Natural killer cell (primary cell): ENCODE data around the gene MBP. TPM values are rescaled to one million over a fixed set of nuclear protein-coding genes. Genes with fewer than 3 reads are reported as not detected.

Experiments used
- ATAC-seq, 3 donors: fragments of 150-1000 bp in 2 of 3; fragments of 200-7000 bp in 1 of 3; cut with Tn5 transposase; 1 replicate in 1 of 3; 2 replicates in 2 of 3; pipeline ENCODE4 v1.10.0; 2021; ENCODE audit warnings: mild to moderate bottlenecking in 2 of 3, moderate library complexity in 2 of 3
- DNase-seq, 2 donors: peaks; one replicate each; pipeline versions ENCODE4 v3.0.0 to v3.0.0-alpha.2; 2013 to 2021; ENCODE audit warnings: mixed read lengths in 1 of 2
- H3K27ac ChIP-seq: one replicate; pipeline ENCODE4 v1.5.1; 2013; ENCODE audit warnings: mild to moderate bottlenecking, low read length
- H3K27me3 ChIP-seq: one replicate; pipeline ENCODE4 v1.6.1; 2013; ENCODE audit warnings: low read length; ENCODE audit not compliant: control insufficient read depth, insufficient read depth
- H3K36me3 ChIP-seq: one replicate; pipeline ENCODE4 v1.6.1; 2013; ENCODE audit warnings: low read length; ENCODE audit not compliant: control insufficient read depth, insufficient read depth
- H3K4me1 ChIP-seq: one replicate; pipeline ENCODE4 v1.6.1; 2013; ENCODE audit warnings: low read length; ENCODE audit not compliant: control insufficient read depth, insufficient read depth
- H3K4me3 ChIP-seq: one replicate; pipeline ENCODE4 v1.5.1; 2013; ENCODE audit warnings: low read length
- H3K9me3 ChIP-seq: one replicate; pipeline ENCODE4 v1.6.1; 2013; ENCODE audit warnings: low read length; ENCODE audit not compliant: control insufficient read depth, insufficient read depth
- H3K27ac Mint-ChIP-seq, 2 donors: one replicate each; pipeline ENCODE4 v1.8.0; 2022; ENCODE audit warnings: mild to moderate bottlenecking in 2 of 2, mixed read lengths in 2 of 2, moderate library complexity in 1 of 2
- H3K27me3 Mint-ChIP-seq, 2 donors: one replicate each; pipeline ENCODE4 v1.8.0; 2022; ENCODE audit warnings: low read depth in 2 of 2, mixed read lengths in 2 of 2
- H3K36me3 Mint-ChIP-seq: one replicate; pipeline ENCODE4 v1.8.0; 2022; ENCODE audit warnings: mixed read lengths
- H3K4me1 Mint-ChIP-seq, 2 donors: one replicate each; pipeline ENCODE4 v1.8.0; 2022; ENCODE audit warnings: mixed read lengths in 2 of 2
- H3K4me3 Mint-ChIP-seq: one replicate; pipeline ENCODE4 v1.8.0; 2022; ENCODE audit warnings: mild to moderate bottlenecking, moderate library complexity, mixed read lengths
- H3K9me3 Mint-ChIP-seq, 2 donors: one replicate each; pipeline ENCODE4 v1.8.0; 2022; ENCODE audit warnings: mixed read lengths in 2 of 2
- WGBS: methylation state at CpG from one replicate; pipeline ENCODE4 v1.1.7; 2013; ENCODE audit warnings: missing lambda C conversion rate; ENCODE audit not compliant: insufficient coverage; 5-methylcytosine and 5-hydroxymethylcytosine counted together
- intact Hi-C: fragments of 100-400 bp; cut with micrococcal nuclease; formaldehyde crosslinking; loops from one replicate; pipeline ENCODE4 v1.14.2; 2022
- total RNA-seq, 4 donors: library from RNA; stranded (reverse); fragments of 120-200 nt in 1 of 4; gene quantifications; one replicate each; pipeline versions ENCODE4 v1.2.3 to v1.2.4, GENCODE V29; 2013 to 2022
- TF ChIP-seq, protein P1 (sequence below): fragments of 200-600 bp; IDR thresholded peaks from one replicate; pipeline ENCODE4 v1.8.0; 2022; ENCODE audit warnings: antibody characterized with exemption

MBP gene
- total RNA-seq, 3 donors from 2014 or later (not counting 1 experiment from before 2014, with no cell fraction given): 183 to 344 (median 325) TPM

DNA sequence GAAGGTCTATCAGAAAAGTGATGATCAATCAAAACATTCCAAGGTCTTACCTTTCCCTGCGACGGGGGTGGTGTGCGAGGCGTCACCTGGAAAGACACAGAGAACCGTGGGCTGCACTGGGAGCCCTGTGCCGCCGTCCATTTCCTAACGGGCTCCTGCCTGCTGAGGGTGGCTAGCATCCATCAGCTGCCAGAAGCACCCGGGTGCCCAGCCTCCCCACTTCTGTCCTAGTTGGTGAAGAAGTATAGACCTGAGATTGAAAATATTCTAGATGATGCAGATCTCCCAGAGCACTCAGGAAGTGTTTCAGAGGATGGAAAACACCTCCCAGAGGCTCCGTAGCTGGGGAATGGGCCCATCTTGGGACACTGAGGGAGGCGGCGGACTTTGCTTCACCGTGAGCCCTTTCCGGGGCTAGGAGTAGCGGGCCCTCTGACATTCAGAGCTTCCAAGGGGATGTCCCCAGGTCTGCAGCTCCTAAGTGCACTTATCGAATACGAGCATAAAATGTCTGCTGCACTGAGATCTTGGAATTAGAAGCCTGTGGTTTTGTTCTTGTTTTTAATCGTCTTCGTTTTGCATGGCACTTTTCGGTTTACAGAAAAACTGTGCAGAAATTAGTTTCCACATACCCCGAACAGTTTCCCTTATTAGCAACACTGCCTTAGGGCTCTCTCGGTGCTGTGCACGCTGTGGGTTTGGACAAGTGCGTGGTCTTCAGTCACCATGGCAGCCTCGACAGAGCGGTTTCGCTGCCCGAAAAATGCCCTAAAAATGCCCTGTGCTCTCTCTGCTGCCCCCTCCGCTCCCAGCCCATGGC, 143.5 kb downstream of the MBP start:
- no peak for DNase-seq
- intact Hi-C loops: no loop called here
- ATAC-seq: no peak
- H3K27me3 ChIP-seq: no peaks in the 10 kb centered on the region
- H3K9me3 ChIP-seq: no peaks in the 10 kb centered on the region
- no peaks in the 10 kb centered on the region for H3K9me3 Mint-ChIP-seq
- TF ChIP-seq, protein P1, sequence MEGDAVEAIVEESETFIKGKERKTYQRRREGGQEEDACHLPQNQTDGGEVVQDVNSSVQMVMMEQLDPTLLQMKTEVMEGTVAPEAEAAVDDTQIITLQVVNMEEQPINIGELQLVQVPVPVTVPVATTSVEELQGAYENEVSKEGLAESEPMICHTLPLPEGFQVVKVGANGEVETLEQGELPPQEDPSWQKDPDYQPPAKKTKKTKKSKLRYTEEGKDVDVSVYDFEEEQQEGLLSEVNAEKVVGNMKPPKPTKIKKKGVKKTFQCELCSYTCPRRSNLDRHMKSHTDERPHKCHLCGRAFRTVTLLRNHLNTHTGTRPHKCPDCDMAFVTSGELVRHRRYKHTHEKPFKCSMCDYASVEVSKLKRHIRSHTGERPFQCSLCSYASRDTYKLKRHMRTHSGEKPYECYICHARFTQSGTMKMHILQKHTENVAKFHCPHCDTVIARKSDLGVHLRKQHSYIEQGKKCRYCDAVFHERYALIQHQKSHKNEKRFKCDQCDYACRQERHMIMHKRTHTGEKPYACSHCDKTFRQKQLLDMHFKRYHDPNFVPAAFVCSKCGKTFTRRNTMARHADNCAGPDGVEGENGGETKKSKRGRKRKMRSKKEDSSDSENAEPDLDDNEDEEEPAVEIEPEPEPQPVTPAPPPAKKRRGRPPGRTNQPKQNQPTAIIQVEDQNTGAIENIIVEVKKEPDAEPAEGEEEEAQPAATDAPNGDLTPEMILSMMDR: no peak
- no peak overlapping the region for H3K4me3 ChIP-seq
- H3K27ac Mint-ChIP-seq: no peak overlapping the region
- no peaks in the 10 kb centered on the region for H3K27me3 Mint-ChIP-seq
- no peaks in the 10 kb centered on the region for H3K36me3 ChIP-seq
- H3K4me1 Mint-ChIP-seq: peaks cover 10 to 14% of the 10 kb centered on the region in 2 donors
- no peaks in the 10 kb centered on the region for H3K36me3 Mint-ChIP-seq
- H3K4me3 Mint-ChIP-seq: no peak overlapping the region
- 88% methylated on average over 29 of the region's 29 CpGs for WGBS
- no peaks in the 10 kb centered on the region for H3K4me1 ChIP-seq
- H3K27ac ChIP-seq: no peak overlapping the region

DNA sequence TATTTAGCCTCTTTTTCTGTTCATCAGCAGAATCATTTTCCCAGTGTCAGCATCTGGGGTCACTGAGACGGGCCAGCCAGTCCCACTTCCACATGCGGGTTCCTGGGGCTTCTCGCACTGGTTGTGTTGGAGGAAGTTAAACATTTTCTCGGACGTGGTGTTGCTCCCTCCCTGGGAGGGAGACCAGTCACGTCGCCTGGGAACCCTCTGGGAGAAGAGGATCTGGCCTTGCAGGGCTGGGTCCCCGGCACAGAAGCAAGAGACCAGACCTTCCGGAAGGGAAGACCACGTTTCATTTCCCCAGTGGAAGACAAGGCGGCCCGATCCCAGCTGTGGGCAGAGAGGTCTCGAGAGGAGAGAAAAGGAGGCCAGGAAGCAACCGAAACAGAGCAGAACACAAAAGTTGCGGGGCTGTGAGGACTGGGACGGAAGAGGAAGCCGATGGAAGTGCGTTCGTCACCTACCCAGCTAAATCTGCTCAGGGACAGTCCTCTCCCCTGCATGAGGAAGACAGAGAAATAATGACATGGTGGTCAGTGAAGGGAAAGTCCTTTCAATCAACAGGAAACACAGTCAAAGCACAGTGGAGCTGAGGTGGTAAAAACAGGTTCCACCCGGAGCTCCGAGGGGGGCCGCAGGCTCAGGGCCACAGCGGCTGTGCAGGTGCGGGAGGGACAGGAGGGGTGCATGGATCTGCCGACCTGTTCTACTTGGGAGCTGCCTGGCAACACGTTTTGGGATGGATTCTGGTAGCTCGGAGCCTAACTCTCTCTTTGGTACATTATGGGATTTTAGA, 144.4 kb downstream of the MBP start:
- intact Hi-C loops: no loop called here
- 85% methylated on average over 27 of the region's 27 CpGs for WGBS
- Histone ChIP-seq H3K36me3 (no peaks in the 10 kb centered on the region), H3K27me3 (no peaks in the 10 kb centered on the region), H3K9me3 (no peaks in the 10 kb centered on the region), H3K4me1 (peaks cover 1% of the 10 kb centered on the region), H3K27ac (no peak overlapping the region), H3K4me3 (no peak overlapping the region)
- TF ChIP-seq, protein P1: no peak
- ATAC-seq (no peak), DNase-seq (no peak)
- Mint-ChIP-seq H3K27ac (no peak overlapping the region), H3K9me3 (no peaks in the 10 kb centered on the region), H3K36me3 (no peaks in the 10 kb centered on the region), H3K27me3 (no peaks in the 10 kb centered on the region), H3K4me1 (peaks cover 12 to 18% of the 10 kb centered on the region in 2 donors), H3K4me3 (no peak overlapping the region)

DNA sequence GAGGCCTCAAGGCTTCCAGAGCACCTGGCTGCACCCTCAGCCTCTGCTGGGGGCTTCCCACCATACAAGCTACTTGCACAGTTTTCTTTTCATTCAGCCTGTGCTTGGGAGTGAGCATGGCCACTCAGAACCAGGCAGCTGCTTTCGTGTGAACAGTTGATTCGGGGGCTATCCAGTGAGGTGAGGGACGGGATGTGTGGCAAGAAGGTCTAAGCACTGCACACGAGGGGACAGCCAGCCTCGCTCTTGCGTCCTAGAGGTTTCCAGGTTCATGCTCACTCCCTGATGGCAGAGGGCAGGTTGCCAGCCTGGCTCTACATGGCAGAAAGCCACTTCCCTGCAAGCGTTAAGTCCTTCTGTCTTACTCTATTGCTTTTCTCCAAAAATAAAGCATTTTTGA, 146.2 kb downstream of the MBP start:
- Histone ChIP-seq H3K27ac (no peak overlapping the region), H3K36me3 (no peaks in the 10 kb centered on the region), H3K4me1 (peaks cover 5% of the 10 kb centered on the region), H3K27me3 (no peaks in the 10 kb centered on the region), H3K4me3 (no peak overlapping the region), H3K9me3 (no peaks in the 10 kb centered on the region)
- Mint-ChIP-seq H3K4me1 (peaks cover 15 to 18% of the 10 kb centered on the region in 2 donors), H3K9me3 (no peaks in the 10 kb centered on the region), H3K27me3 (no peaks in the 10 kb centered on the region), H3K27ac (no peak overlapping the region), H3K4me3 (no peak overlapping the region), H3K36me3 (no peaks in the 10 kb centered on the region)
- TF ChIP-seq, protein P1: no peak
- 88% methylated on average over 7 of the region's 7 CpGs for WGBS
- intact Hi-C loops: no loop called here
- ATAC-seq (no peak), DNase-seq (no peak)
